ELF-1 (cell line): ENCODE measurements around the gene LCN2.

Experiments
- DNase-seq: peaks from one replicate; pipeline ENCODE4 v3.0.0-alpha.2; 2016; ENCODE audit warnings: low read depth, low spot score

Gene LCN2

GRCh38 chr9:128193469-128194096, 44.3 kb downstream of the LCN2 start:
- DNase-seq: no peak

- DNase-seq: no peak
These were observed 52.5 kb downstream of the LCN2 start for GRCh38 chr9:128201441-128202369.

- no peak for DNase-seq
These were observed 53.4 kb downstream of the LCN2 start for GRCh38 chr9:128202648-128203023.
